OCI-LY7 (cell line): ENCODE measurements around the gene DNMT1. TPM values are rescaled to one million over a fixed set of nuclear protein-coding genes. Genes with fewer than 3 reads are reported as not detected.
"Not testable (repeated sequence)": the region's sequence is repeated elsewhere in the genome, so short reads cannot be mapped to it uniquely, and the experiment has no call there.

ENCODE experiments used
- BruUV-seq: library from RNA; stranded (reverse); fragments of 400-500 nt; replicated peaks from 2 replicates; lab custom pipeline; 2021; lab: Mats Ljungman, UMichigan
- CTCF ChIA-PET: fragments of 300-600 bp; sonication (Branson Sonifier 250); formaldehyde crosslinking; loops from one replicate; lab custom pipeline; 2022; ENCODE audit warnings: antibody characterized with exemption; ENCODE audit not compliant: unreplicated experiment; lab: Charles Lee
- POLR2A ChIA-PET: fragments of 300-600 bp; sonication (Branson Sonifier 250); formaldehyde crosslinking; loops from one replicate; lab custom pipeline; 2022; ENCODE audit warnings: antibody characterized with exemption; lab: Charles Lee
- DNase-seq: peaks from one replicate; pipeline ENCODE4 v3.0.0-alpha.2; 2015; ENCODE audit warnings: low spot score
- H2AFZ ChIP-seq: fragments of 200-600 bp; sonication (generic), shearing (Covaris generic); 2 replicates; pipeline ENCODE4 v1.6.1; 2014; ENCODE audit warnings: mild to moderate bottlenecking, antibody characterized with exemption, low read length, moderate library complexity
- H3K27ac ChIP-seq: fragments of 200-600 bp; sonication (generic); 2 replicates; pipeline ENCODE4 v1.5.1; 2014; ENCODE audit warnings: mixed run types, low read depth, mild to moderate bottlenecking, moderate library complexity, low read length, inconsistent platforms; ENCODE audit not compliant: poor library complexity, severe bottlenecking
- H3K36me3 ChIP-seq: fragments of 200-600 bp; sonication (generic); 2 replicates; pipeline ENCODE4 v1.6.1; 2014; ENCODE audit warnings: mild to moderate bottlenecking, antibody characterized with exemption, low read length, moderate library complexity, mixed read lengths; ENCODE audit not compliant: insufficient read depth
- H3K4me1 ChIP-seq: fragments of 200-600 bp; sonication (generic); 2 replicates; pipeline ENCODE4 v1.5.1; 2014; ENCODE audit warnings: mild to moderate bottlenecking, low read length; ENCODE audit not compliant: insufficient read depth, poor library complexity, severe bottlenecking
- H3K4me2 ChIP-seq: fragments of 200-600 bp; sonication (generic); 2 replicates; pipeline ENCODE4 v1.6.1; 2014; ENCODE audit warnings: mild to moderate bottlenecking, low read length
- H3K4me3 ChIP-seq: fragments of 200-600 bp; sonication (generic); 2 replicates; pipeline ENCODE4 v1.5.1; 2014; ENCODE audit warnings: mild to moderate bottlenecking, low read depth, low read length; ENCODE audit not compliant: poor library complexity, severe bottlenecking
- H3K79me2 ChIP-seq: fragments of 200-600 bp; sonication (generic); 2 replicates; pipeline ENCODE4 v1.6.1; 2016; ENCODE audit warnings: low read depth, mild to moderate bottlenecking, low read length, moderate library complexity, mixed read lengths; ENCODE audit not compliant: insufficient read depth
- H3K9me2 ChIP-seq: fragments of 200-600 bp; sonication (generic); 2 replicates; pipeline ENCODE4 v1.6.1; 2016; ENCODE audit warnings: mild to moderate bottlenecking, low read length, mixed read lengths; ENCODE audit not compliant: insufficient read depth
- H3K9me3 ChIP-seq: fragments of 200-600 bp; sonication (generic); 2 replicates; pipeline ENCODE4 v1.6.1; 2014; ENCODE audit warnings: mild to moderate bottlenecking, mixed run types, low read length, mixed read lengths
- H4K20me1 ChIP-seq: fragments of 200-600 bp; sonication (generic); 2 replicates; pipeline ENCODE4 v1.6.1; 2014; ENCODE audit warnings: mild to moderate bottlenecking, antibody characterized with exemption, low read length, moderate library complexity, mixed read lengths; ENCODE audit not compliant: insufficient read depth
- CTCF ChIP-seq: fragments of 200-600 bp; sonication (generic); conservative IDR thresholded peaks from 2 replicates; pipeline ENCODE4 v1.5.1; 2014; ENCODE audit warnings: mild to moderate bottlenecking, antibody characterized with exemption, low read length, moderate library complexity, mixed read lengths
- EZH2phosphoT487 ChIP-seq: fragments of 200-600 bp; sonication (generic); IDR thresholded peaks from 2 replicates; pipeline ENCODE4 v1.6.1; 2018; ENCODE audit warnings: low read depth, borderline replicate concordance, mild to moderate bottlenecking, mixed run types, antibody characterized with exemption, low read length, moderate library complexity, mixed read lengths
- intact Hi-C: fragments of 100-400 bp; cut with micrococcal nuclease; formaldehyde crosslinking; loops from one replicate; pipeline ENCODE4 v1.10.0; 2022; ENCODE audit not compliant: unreplicated experiment
- total RNA-seq, 2 experiments: library from RNA; depleted of rRNA in 1 of 2; stranded (reverse); fragments of >200 nt in 1 of 2; shearing (Covaris generic) in 1 of 2; gene quantifications; 2 replicates each; pipeline ENCODE4 v1.2.3, GENCODE V29; 2014 to 2022

The DNMT1 gene
- total RNA-seq, 2 experiments from 2014 or later, result 329 to 680 TPM

GRCh38 chr19:10180459-10180858 is 14.3 kb downstream of the DNMT1 start:
- intact Hi-C loops, result no loop called here
- Histone ChIP-seq H3K36me3 (peaks cover 88% of the 10 kb centered on the region), H3K27ac (no peak overlapping the region), H3K4me2 (no peak overlapping the region), H3K79me2 (peaks cover 88% of the 10 kb centered on the region), H3K4me1 (peaks cover 35% of the 10 kb centered on the region), H3K4me3 (no peak overlapping the region), H4K20me1 (peaks cover 11% of the 10 kb centered on the region; the same call in 1 of the 2 replicates), H2AFZ (no peak overlapping the region), H3K9me3 (no peaks in the 10 kb centered on the region), H3K9me2 (no peaks in the 10 kb centered on the region)
- no peak for TF ChIP-seq EZH2phosphoT487
- CTCF ChIA-PET, result no interaction called here
- DNase-seq, result no peak
- BruUV-seq, result no TSS peak
- POLR2A ChIA-PET, result no interaction called here

- TSS peak; percentile 10 for BruUV-seq
- POLR2A ChIA-PET, result interaction anchor here (0.7 kb wide), 1 partner anchor 1604 kb away, joined by 3 read pairs; no protein-coding TSS in a partner anchor
- intact Hi-C loops, H2AFZ ChIP-seq, H3K9me2 ChIP-seq, DNase-seq, CTCF ChIA-PET, H3K4me3 ChIP-seq, H3K27ac ChIP-seq, H3K9me3 ChIP-seq, H3K4me2 ChIP-seq: not testable (repeated sequence)
- peaks cover 89% of the 10 kb centered on the region for H3K79me2 ChIP-seq
- peaks cover 11% of the 10 kb centered on the region; the same call in 1 of the 2 replicates for H4K20me1 ChIP-seq
- H3K36me3 ChIP-seq, result peaks cover 89% of the 10 kb centered on the region
- H3K4me1 ChIP-seq, result peaks cover 35% of the 10 kb centered on the region
Measured at GRCh38 chr19:10180024-10180423, 14.7 kb downstream of the DNMT1 start.

DNA sequence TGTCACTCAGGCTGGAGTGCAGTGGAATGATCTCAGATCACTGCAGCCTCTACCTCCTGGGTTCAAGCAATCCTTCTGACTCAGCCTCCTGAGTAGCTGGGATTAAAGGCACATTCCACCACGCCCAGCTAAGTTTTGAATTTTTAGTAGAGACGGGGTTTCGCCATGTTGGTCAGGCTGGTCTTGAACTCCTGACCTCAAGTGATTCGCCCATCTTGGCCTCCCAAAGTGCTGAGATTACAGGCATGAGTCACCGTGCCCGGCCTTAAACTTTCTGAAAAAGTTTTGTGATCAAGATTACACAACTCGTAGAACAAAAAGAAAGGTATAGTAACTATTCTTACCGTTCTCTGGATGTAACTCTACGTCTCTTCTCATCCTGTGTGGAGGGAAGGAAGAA is 21.2 kb downstream of the DNMT1 start:
- Histone ChIP-seq H3K9me2 (no peaks in the 10 kb centered on the region), H3K27ac (no peak overlapping the region), H3K4me3 (no peak overlapping the region), H3K79me2 (peaks cover 58% of the 10 kb centered on the region), H3K9me3 (no peaks in the 10 kb centered on the region), H2AFZ (no peak overlapping the region), H3K4me1 (peaks cover 32% of the 10 kb centered on the region), H3K36me3 (peaks cover 89% of the 10 kb centered on the region), H3K4me2 (no peak overlapping the region), H4K20me1 (0 out of 2 replicates have a peak, but pooled peaks cover 7% of the 10 kb centered on the region)
- DNase-seq, result no peak
- TF ChIP-seq CTCF, result no peak
- TF ChIP-seq EZH2phosphoT487, result no peak
- intact Hi-C loops, result no loop called here
- POLR2A ChIA-PET, result no interaction called here
- BruUV-seq, result no TSS peak
- CTCF ChIA-PET, result no interaction called here
